Measurements from ENCODE around the gene NDUFS2.

NDUFS2 gene

DNA sequence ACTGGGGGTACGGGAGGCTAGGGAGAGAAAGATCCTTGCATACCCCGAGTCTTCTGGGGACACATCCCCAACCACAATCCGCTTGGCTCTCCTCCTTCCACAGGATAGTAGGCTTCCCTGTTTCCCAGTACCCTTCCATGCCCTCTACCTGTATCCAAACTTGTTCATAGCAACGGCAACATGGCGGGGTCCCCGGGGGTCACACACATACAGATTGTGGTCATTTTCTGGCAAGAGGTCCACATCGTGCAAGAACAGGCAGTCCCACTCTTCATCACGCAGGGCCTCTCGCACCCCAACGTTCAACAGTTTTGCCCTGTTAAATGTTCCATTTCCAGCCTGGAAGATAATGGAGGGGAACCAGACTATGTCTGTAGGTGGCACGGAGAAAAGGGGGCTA lies 28.5 kb upstream of the NDUFS2 start:
- peaks cover 43% of the 10 kb centered on the region for H3K36me3 ChIP-seq (ENCODE audit: insufficient read depth, low read length)
- H3K27me3 ChIP-seq (ENCODE audit: control insufficient read depth, insufficient read depth, low read length) = no peaks in the 10 kb centered on the region
- H3K4me1 ChIP-seq (ENCODE audit: control insufficient read depth, insufficient read depth, low read length) = peaks cover 31% of the 10 kb centered on the region
- no peak overlapping the region for H3K4me3 ChIP-seq (ENCODE audit: low read length)
- no peaks in the 10 kb centered on the region for H3K9me3 ChIP-seq (replicated peaks; ENCODE audit: low read length)
- H3K9ac ChIP-seq (ENCODE audit: low read depth, low read length) = peak overlapping the region; percentile 66
- peak overlapping the region; percentile 32 for H3K4me2 ChIP-seq (ENCODE audit: low read length)

DNA sequence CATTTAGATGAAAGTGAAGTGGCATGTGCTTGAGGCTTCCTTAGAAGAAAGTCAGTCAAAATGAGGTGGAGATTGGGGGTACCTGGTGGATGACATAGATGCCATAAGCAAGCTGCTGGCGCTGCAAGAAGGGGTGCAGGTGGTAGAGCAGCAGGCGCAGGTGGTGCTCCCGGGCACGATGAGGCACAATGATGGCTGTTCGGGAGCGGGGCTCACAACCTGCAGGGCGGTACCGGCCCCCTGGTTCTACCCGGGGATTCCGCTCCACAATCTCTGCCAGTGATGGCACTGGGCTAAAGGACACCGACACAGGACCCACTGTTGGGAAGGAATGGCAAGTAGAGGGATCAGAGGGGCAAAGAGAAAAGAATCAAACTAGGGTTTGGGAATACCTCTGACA lies 27.3 kb upstream of the NDUFS2 start:
- no peak overlapping the region for H3K4me2 ChIP-seq (ENCODE audit: low read length)
- H3K36me3 ChIP-seq (ENCODE audit: insufficient read depth, low read length) = peaks cover 37% of the 10 kb centered on the region
- H3K9me3 ChIP-seq (replicated peaks; ENCODE audit: low read length) = no peaks in the 10 kb centered on the region
- H3K9ac ChIP-seq (ENCODE audit: low read depth, low read length) = no peak overlapping the region
- H3K27me3 ChIP-seq (ENCODE audit: control insufficient read depth, insufficient read depth, low read length) = no peaks in the 10 kb centered on the region
- no peak overlapping the region for H3K4me3 ChIP-seq (ENCODE audit: low read length)
- peaks cover 31% of the 10 kb centered on the region for H3K4me1 ChIP-seq (ENCODE audit: control insufficient read depth, insufficient read depth, low read length)

DNA sequence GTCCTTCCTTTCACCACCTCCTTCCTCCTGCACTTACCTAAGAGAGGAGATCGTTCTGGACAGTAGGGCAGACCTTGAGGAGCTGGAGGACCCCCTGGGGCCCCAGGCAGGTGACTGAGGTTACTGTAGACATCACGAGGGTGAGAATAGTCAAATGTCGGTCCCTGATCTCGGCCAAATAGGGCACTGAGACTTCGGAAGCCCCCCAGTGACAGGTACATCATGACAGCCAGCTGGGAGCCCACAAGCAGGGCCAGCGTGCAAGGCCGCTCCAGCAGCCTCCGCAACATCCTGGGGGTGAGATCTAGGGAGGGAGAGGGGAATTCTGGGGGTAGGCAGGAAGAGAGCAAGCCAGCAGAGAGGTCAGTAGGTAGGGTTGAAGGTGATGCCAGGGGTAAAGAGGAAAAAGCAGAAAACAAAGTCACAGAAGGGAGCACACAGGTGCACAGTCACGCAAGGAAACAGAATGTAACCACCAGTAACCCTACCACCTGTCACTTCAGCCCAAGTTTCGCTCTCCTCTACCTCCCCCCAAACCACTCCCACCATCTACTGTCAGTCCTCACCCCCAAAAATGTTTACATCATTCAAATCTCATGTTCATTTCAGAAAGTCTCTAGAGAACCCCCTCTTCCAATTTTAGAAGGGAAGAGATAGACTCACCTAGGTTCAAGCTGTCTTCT lies 26.3 kb upstream of the NDUFS2 start:
- H3K36me3 ChIP-seq (ENCODE audit: insufficient read depth, low read length) = peaks cover 30% of the 10 kb centered on the region
- H3K27me3 ChIP-seq (ENCODE audit: control insufficient read depth, insufficient read depth, low read length) = no peaks in the 10 kb centered on the region
- H3K9me3 ChIP-seq (replicated peaks; ENCODE audit: low read length) = no peaks in the 10 kb centered on the region
- H3K4me1 ChIP-seq (ENCODE audit: control insufficient read depth, insufficient read depth, low read length) = peaks cover 31% of the 10 kb centered on the region
- H3K4me2 ChIP-seq (ENCODE audit: low read length) = peak overlapping the region; percentile 95
- peak overlapping the region; percentile 96 for H3K9ac ChIP-seq (ENCODE audit: low read depth, low read length)
- peak overlapping the region; percentile 99 for H3K4me3 ChIP-seq (ENCODE audit: low read length)

DNA sequence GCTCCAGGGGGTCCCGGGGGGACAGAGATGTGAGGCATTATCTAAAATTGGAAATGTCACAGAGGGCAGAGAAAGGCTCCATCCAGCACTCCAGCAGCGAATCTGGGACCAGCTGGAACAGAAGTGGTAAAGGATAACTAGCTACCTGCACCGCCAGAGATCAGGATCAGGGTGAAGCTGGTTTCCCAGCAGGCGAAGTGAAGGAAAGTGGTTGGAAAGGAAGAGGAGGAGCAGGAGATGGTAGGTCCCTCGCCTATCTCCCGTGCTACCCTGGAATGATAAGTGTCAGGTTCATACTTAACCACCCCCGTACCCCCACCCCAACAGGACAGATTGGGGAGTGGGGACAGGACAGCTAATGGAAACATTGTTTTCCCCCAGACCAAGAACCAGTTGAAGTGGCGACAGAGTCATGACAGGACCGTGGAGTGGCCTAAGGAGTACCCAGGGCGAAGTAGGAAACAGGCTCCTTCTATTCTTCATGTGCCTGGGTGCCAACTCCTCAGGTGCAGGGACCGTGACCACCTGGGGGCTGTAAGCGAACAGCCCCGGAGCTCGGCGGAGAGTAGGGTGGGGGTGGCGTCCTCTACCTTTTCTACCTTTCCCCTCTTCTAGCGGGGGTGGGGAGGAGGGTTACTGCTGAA lies 25.6 kb upstream of the NDUFS2 start:
- H3K4me3 ChIP-seq (ENCODE audit: low read length) = peak overlapping the region; percentile 99
- H3K36me3 ChIP-seq (ENCODE audit: insufficient read depth, low read length) = peaks cover 24% of the 10 kb centered on the region
- peaks cover 31% of the 10 kb centered on the region for H3K4me1 ChIP-seq (ENCODE audit: control insufficient read depth, insufficient read depth, low read length)
- H3K9ac ChIP-seq (ENCODE audit: low read depth, low read length) = peak overlapping the region; percentile 96
- H3K9me3 ChIP-seq (replicated peaks; ENCODE audit: low read length) = no peaks in the 10 kb centered on the region
- no peaks in the 10 kb centered on the region for H3K27me3 ChIP-seq (ENCODE audit: control insufficient read depth, insufficient read depth, low read length)
- H3K4me2 ChIP-seq (ENCODE audit: low read length) = peak overlapping the region; percentile 95

DNA sequence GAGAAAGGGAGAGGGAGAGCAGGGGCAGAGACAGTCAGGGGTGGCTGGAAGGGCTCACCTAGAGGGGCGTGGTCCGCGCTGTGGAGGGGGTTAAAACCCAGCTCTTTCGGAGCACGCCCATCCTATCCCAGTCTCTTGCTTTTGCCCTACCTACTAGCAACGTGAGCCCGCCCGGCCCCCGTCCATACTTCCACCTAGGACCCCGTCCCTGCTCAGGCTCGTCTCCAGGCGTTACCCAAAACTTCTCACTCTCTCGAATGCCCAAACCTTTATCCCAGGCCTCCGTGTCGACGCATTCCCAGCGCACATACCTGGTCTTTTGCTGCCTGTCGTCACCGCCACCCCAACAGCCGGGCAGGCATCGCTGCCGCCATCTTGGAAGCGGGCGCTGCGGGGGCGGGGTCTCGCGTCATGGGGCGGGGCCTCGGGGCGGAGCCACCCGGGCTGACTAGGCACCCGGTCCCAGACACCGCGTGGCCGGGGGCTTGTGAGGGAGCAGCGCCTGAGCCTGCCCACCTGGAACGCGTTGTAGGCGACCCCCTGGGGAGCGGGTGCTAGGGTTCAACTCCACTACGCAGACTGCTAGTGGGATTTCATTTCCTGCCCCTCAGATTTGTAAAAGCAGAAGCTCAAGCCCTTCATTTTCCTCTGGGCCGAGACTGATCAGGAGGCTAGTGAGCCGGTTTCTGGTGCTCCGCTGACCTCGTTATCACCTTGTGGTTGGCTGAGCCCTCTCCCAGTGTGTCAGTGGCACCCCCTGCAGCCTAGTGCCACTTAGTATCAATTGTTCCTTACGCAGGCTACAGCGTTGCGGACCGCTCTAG lies 24.8 kb upstream of the NDUFS2 start, which contains the start of gene B4GALT3:
Gene B4GALT3, minus strand, starts transcription at position 396 of the 824 bp plus-strand sequence. CDS start 1,447 bp downstream, outside the sequence.
- Histone ChIP-seq H3K36me3 (ENCODE audit: insufficient read depth, low read length) (peaks cover 17% of the 10 kb centered on the region), H3K4me3 (ENCODE audit: low read length) (peak within 1 kb of the TSS; percentile 99), H3K27me3 (ENCODE audit: control insufficient read depth, insufficient read depth, low read length) (no peaks in the 10 kb centered on the region), H3K4me2 (ENCODE audit: low read length) (peak within 1 kb of the TSS; percentile 95), H3K9me3 (replicated peaks; ENCODE audit: low read length) (no peaks in the 10 kb centered on the region), H3K4me1 (ENCODE audit: control insufficient read depth, insufficient read depth, low read length) (peaks cover 35% of the 10 kb centered on the region), H3K9ac (ENCODE audit: low read depth, low read length) (peak within 1 kb of the TSS; percentile 96)

DNA sequence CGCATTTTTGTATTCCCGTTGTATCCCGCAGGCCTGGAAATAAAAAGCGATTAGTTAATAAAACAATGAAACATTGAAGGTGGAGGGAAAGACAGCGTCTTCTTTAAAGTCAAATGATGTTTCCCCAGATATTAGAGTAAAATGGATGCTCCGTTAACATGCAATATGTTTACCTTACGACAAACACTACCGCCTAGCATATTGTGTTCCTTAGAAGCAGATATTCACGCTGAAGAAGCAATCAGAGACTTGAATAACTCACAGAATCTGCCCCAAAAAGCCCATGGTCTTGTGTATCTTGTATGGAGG lies 24.3 kb upstream of the NDUFS2 start:
- Histone ChIP-seq H3K9me3 (replicated peaks; ENCODE audit: low read length) (no peaks in the 10 kb centered on the region), H3K4me3 (ENCODE audit: low read length) (peak overlapping the region; percentile 99), H3K4me1 (ENCODE audit: control insufficient read depth, insufficient read depth, low read length) (peaks cover 36% of the 10 kb centered on the region), H3K4me2 (ENCODE audit: low read length) (peak overlapping the region; percentile 95), H3K9ac (ENCODE audit: low read depth, low read length) (peak overlapping the region; percentile 96), H3K27me3 (ENCODE audit: control insufficient read depth, insufficient read depth, low read length) (no peaks in the 10 kb centered on the region), H3K36me3 (ENCODE audit: insufficient read depth, low read length) (peaks cover 17% of the 10 kb centered on the region)

DNA sequence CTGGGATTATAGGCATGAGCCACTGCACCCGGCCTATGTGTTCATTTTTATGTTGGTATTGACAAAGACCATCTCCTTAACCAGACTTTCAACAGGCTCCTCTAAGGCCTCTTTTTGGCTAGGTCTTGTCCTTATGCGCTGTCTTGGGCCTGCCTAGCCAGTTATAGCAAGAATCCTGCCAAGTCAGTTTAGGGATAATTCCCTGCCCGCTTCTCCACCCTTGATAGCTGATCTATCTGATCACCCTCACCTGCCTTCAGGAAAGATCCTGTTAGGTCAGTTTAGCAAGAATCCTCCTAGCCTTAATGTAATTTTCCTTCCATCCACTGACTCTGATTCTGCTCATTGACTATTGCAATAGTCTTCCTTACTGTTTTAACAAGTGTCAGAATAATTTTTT lies 22.5 kb upstream of the NDUFS2 start:
- Histone ChIP-seq H3K9me3 (replicated peaks; ENCODE audit: low read length) (no peaks in the 10 kb centered on the region), H3K27me3 (ENCODE audit: control insufficient read depth, insufficient read depth, low read length) (no peaks in the 10 kb centered on the region), H3K4me2 (ENCODE audit: low read length) (no peak overlapping the region), H3K4me3 (ENCODE audit: low read length) (no peak overlapping the region), H3K9ac (ENCODE audit: low read depth, low read length) (no peak overlapping the region), H3K36me3 (ENCODE audit: insufficient read depth, low read length) (peaks cover 5% of the 10 kb centered on the region), H3K4me1 (ENCODE audit: control insufficient read depth, insufficient read depth, low read length) (peaks cover 31% of the 10 kb centered on the region)

DNA sequence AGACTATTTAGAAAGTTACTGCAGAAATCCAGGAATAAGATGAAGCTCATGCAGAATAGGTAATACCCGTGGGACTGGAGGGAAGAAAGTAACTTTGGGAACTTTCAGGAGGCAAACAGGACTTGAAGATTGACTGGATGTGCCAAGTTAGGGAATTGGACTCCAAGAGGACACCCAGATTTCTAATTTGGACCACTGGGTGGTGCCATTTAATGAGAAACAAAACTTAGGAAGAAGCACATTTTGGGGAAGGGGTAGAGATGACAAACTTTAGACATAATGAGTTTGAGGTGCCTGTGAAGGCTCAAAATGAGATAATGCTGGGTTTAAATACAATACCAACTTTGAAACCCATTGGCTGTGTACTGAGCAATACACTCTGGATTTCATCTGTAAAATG lies 21.5 kb upstream of the NDUFS2 start:
- no peak overlapping the region for H3K4me3 ChIP-seq (ENCODE audit: low read length)
- H3K4me1 ChIP-seq (ENCODE audit: control insufficient read depth, insufficient read depth, low read length) = peaks cover 37% of the 10 kb centered on the region

DNA sequence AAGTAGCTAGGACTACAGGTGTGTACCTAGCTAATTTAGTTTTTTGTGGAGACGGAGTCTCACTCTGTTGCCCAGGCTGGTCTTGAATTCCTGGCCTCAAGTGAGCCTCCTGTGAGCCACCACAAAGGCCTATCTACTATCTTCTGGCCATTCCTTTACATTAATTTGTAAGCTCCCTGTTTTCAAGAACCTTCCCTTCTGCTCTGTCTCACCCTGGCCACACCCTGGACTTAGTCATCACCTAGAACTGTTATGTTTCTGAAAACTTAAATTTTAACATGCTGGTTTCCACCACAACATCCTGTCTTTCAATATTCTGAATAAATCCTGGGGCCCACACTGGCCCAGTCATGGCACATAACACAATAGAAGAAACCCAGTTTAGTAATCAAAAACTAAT lies 20.0 kb upstream of the NDUFS2 start:
- Histone ChIP-seq H3K36me3 (ENCODE audit: insufficient read depth, low read length) (no peaks in the 10 kb centered on the region), H3K9me3 (replicated peaks; ENCODE audit: low read length) (no peaks in the 10 kb centered on the region), H3K4me3 (ENCODE audit: low read length) (no peak overlapping the region), H3K27me3 (ENCODE audit: control insufficient read depth, insufficient read depth, low read length) (no peaks in the 10 kb centered on the region), H3K9ac (ENCODE audit: low read depth, low read length) (peak overlapping the region; percentile 50), H3K4me2 (ENCODE audit: low read length) (peak overlapping the region; percentile 52), H3K4me1 (ENCODE audit: control insufficient read depth, insufficient read depth, low read length) (peaks cover 35% of the 10 kb centered on the region)

More for the DNA sequence above, 21.5 kb upstream of the NDUFS2 start:
- H3K9me3 ChIP-seq (replicated peaks; ENCODE audit: low read length) = no peaks in the 10 kb centered on the region
- H3K36me3 ChIP-seq (ENCODE audit: insufficient read depth, low read length) = peaks cover under 1% of the 10 kb centered on the region
- H3K4me2 ChIP-seq (ENCODE audit: low read length) = no peak overlapping the region
- H3K9ac ChIP-seq (ENCODE audit: low read depth, low read length) = no peak overlapping the region
- no peaks in the 10 kb centered on the region for H3K27me3 ChIP-seq (ENCODE audit: control insufficient read depth, insufficient read depth, low read length)

DNA sequence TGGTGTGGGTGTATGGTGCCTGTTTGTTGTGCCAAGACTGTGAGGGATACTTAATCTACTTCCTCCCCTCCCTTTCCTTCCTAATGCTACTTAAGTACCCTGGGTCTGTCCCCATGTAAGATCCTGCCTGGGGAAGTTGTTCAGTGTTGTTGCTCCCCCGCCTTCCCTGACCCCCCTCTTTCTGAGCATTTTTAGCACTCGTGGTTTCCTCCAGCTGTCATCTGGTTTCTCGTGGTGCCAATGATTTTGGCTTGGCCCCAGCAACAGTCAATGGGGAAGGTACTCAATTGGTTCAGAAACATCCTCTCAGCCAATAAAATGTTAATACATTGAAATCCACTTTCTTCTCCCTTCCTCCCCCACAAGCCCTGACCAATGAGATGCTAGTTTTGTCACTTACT lies 16.9 kb upstream of the NDUFS2 start:
- peaks cover 29% of the 10 kb centered on the region for H3K4me1 ChIP-seq (ENCODE audit: control insufficient read depth, insufficient read depth, low read length)
- no peak overlapping the region for H3K4me3 ChIP-seq (ENCODE audit: low read length)
- peak overlapping the region; percentile 27 for H3K9ac ChIP-seq (ENCODE audit: low read depth, low read length)
- no peaks in the 10 kb centered on the region for H3K27me3 ChIP-seq (ENCODE audit: control insufficient read depth, insufficient read depth, low read length)
- no peaks in the 10 kb centered on the region for H3K9me3 ChIP-seq (replicated peaks; ENCODE audit: low read length)
- H3K4me2 ChIP-seq (ENCODE audit: low read length) = peak overlapping the region; percentile 53
- no peaks in the 10 kb centered on the region for H3K36me3 ChIP-seq (ENCODE audit: insufficient read depth, low read length)

DNA sequence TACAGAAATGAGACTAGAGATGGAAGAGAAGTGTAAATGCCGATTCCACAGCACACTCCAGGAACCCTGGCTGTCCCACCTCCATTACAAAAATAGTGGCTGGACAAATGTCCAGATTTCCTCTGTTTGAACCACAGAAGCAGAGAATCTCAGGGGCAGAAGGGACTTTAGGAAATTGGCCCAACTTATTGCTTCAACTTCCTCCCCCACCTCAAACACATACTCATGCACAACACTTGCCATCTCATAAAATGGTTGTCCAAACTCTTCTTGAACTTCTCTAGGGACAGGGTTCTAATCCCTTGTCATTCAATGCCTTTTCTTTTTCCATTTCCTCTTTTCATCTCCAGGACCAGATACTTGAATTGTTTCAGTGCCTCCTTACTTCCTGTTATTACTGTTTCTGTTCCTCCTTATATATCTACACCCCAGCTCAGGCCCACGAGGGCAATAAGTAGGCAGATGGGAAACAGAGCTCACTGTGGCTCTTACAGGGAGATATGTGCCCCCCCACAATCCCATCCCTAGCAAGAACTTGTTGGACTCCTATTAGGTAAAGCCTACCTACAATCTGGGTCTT lies 16.3 kb upstream of the NDUFS2 start:
- peak overlapping the region; percentile 53 for H3K4me2 ChIP-seq (ENCODE audit: low read length)
- no peaks in the 10 kb centered on the region for H3K36me3 ChIP-seq (ENCODE audit: insufficient read depth, low read length)
- H3K9ac ChIP-seq (ENCODE audit: low read depth, low read length) = peak overlapping the region; percentile 27
- no peaks in the 10 kb centered on the region for H3K9me3 ChIP-seq (replicated peaks; ENCODE audit: low read length)
- peak overlapping the region; percentile 16 for H3K4me3 ChIP-seq (ENCODE audit: low read length)
- H3K27me3 ChIP-seq (ENCODE audit: control insufficient read depth, insufficient read depth, low read length) = no peaks in the 10 kb centered on the region
- H3K4me1 ChIP-seq (ENCODE audit: control insufficient read depth, insufficient read depth, low read length) = peaks cover 29% of the 10 kb centered on the region
